ENCODE data around the gene ENPP3.

- TF ChIP-seq CTCF (IDR thresholded peaks at IDR 0.05) (no peak), POLR2A (IDR thresholded peaks at IDR 0.05) (no peak)
Observed at GRCh38 chr6:131755597-131755996, 118.5 kb downstream of the ENPP3 start.

Data from testis (tissue), 2 donors.